GM21367 (cell line): ENCODE data around the gene ZNF341.

ENCODE experiments used
- ATAC-seq: cut with Tn5 transposase; IDR thresholded peaks from one replicate; pipeline ENCODE4 v1.9.1; 2021; ENCODE audit not compliant: unreplicated experiment

ZNF341 gene

DNA sequence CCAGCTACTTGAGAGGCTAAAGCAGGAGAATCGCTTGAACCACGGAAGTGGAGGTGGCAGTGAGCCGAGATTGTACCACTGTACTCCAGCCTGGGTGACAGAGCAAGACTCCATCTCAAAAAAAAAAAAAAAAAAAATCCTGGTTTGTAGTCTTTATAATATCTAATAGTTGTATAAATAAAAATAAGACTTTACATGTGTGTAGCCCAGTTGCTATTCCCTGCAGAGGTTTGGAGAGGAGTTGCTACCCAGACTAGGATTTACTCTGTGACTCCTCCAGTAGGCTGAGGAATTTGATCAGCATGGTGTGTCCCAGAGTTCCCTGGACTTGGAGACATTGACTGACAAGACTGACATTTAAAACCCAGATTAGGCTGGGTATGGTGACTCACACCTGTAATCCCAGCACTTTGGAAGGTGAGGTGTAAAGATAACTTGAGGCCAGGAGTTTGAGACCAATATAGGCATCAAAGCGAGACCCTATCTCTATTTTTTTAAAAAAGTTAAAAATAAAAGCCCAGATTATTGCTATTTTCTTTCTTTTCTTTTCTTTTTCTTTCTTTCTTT lies 89.6 kb downstream of the ZNF341 start:
- no peak for ATAC-seq

DNA sequence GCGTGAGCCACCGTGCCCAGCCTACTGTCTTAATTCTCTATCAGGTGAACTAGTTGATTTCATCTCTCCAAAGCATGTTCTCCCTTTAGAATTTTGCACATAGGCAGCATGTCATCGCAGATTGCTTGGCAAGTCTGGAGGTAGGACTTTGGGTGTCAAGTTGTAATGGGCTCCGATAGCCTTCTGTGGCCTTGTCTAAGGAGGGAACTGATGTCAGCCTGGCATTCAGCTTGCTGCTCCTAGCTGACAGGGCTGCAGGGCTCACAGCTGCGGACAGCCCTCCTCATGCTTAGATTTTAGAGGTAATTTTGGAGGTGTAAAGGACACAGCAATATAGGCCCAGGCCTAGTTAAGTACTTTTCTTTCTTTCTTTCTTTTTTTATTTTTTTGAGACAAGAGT lies 90.6 kb downstream of the ZNF341 start:
- ATAC-seq, result no peak

DNA sequence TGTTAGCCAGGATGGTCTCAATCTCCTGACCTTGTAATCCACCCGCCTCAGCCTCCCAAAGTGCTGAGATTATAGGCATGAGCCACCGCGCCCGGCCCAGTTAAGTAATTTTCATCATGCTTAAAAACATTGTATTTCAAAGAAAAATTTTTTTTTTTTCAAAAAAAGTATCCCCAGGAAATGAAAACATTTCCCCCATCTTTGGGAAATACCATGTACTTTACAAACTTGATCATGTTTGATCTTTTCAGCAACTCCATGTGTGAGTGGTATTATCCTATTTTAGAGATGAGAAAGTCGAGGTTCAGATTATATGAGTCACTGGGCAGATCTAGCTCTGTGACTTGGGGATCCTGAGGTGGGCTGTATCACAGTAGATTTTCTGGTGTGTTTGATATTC lies 91.2 kb downstream of the ZNF341 start:
- ATAC-seq, result no peak

DNA sequence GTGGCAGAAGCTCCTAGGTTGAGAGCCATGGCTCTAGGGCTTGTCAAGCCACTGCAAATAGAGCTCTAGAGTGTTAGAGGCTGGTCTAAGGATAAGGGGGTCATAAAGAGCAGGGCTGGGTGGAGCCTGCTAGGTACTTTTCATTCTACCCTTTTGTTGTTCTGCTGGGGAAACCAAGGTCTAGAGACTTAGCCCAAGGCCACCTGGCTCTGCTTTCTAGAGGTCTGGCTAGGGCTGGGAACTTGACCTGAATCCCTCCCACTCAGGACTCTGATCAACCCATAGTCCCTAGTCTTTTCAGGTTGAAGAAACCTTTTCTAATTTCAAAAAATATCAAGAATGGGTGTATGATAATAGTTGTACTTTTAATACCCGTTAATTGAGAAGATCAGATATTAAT lies 93.1 kb downstream of the ZNF341 start:
- no peak for ATAC-seq

DNA sequence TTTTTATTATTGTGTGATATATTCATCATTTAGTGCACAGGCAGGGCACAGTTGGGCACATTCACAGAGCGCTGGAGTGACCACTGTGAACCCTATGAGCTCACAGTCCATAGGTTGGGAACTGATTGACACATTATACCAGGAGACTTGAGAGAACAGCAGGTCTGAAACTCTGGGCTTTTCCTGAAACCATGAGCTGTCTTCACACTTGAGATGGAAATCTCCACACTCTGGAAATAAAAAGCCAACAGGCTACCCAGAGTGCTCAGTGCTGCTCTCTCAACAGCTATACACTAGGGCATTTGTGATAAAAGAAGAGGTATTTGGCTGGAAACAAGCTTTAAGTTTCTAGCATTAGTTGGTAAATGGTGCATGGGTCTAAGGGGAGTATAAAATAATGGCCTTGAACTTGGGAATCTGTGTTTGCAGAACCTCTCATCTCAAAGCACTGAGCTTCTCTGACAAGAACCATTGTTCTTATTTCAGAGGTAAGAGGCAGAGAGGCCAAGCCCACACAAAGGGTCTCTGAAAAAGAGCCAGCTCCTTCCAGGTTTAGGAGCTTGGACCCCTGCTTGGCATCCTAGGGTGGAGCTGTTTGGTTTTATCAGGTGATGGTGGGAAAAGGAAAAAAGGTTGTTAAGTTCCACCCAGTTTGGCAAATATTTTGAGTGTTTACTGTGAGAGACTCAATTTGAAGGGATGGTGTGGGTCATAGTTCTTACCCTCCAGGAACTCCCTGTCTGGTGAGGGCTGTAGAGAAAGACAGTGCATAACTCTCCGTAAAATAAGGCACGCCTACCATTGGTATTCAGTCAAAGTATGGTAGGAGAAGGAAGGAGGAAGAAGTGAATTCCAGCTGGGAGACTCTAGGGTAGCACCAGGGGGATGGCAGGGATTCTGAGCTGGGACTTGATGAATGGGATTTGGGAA lies 93.8 kb downstream of the ZNF341 start:
- ATAC-seq, result no peak

GRCh38 chr20:33826270-33826897 lies 94.6 kb downstream of the ZNF341 start:
- no peak for ATAC-seq

DNA sequence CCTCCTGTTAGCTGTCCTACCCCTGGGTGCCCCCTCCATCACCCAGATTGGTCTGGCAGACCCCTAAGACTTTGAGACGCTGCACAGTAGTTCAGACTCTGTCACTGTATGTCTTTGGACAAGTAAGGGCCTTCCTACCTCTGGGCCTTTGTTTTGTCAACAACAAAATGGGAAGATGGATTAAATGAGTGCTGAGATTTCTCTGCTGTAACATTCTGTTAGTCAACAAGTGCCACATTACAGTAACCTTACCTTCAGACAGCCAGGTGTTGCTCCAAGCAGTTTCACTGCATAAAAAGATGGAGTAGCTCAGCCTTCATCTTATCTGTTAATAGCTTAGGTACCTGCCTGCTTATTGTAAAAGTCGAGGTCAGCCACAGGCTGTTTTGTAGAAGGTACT lies 95.3 kb downstream of the ZNF341 start:
- no peak for ATAC-seq

DNA sequence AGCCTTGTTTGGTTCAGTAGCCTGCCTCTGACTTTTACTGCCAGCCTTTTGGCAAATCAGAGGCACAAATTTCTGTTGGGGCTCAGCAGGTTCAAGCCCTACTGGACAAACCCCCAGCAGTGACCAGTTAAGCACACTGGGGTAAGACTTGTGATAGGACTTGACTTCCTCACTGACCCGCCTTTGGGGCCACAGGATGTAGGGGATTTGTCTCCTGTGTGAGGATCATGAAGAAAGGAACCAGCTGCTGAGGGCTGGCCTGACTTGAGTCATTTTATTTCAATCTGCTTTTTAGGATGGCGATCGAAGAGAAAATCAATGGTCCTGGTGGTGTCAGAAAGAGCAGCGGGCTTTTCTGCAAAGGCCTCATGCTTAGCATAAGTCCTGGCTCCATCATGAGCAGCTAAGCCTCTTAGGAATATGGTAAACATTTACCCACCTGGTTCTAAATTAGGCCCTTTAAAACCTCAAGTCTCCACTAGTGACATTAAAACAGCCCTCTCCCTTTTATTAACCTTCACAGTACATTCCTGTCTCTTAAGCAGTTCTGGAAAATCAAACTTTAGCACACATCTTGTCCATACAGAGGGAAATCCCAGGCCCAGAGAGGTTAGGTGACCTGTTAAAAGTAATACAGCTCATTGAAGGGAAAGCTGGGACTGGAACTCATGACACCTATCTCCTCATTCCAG lies 96.0 kb downstream of the ZNF341 start:
- ATAC-seq, result no peak

DNA sequence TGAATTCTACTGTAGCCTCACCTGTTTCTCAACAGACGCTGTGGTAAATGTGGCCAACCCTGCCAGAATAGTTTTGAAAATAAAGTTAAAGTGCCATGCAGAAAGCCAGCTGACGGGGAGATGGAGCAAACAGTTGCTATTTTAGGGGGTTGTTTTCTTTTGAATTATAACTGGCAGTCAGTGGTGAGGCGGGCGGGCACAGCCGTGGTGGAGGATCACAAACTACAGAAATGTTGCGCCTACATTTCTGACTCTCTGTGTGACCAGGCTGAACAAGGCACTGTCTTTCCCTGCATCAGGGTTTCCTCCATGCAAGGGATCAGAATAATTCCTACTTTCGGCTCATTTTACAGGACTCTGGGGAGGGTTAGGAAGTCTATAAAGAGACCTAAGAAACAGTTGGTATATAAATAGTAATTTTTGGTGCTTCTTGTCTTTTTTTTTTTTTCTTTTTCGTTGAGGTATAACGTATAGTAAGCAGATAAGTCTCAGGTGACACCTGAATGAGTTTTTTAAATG lies 96.6 kb downstream of the ZNF341 start:
- ATAC-seq, result no peak

GRCh38 chr20:33828967-33829560 lies 97.3 kb downstream of the ZNF341 start:
- ATAC-seq, result no peak

GRCh38 chr20:33829636-33830035 lies 97.8 kb downstream of the ZNF341 start:
- ATAC-seq, result no peak

- ATAC-seq, result no peak
These were observed 98.6 kb downstream of the ZNF341 start for GRCh38 chr20:33830371-33830770.

- no peak for ATAC-seq
These were observed 100.5 kb downstream of the ZNF341 start for GRCh38 chr20:33832103-33832804.

- ATAC-seq, result no peak
These were observed 101.5 kb downstream of the ZNF341 start for GRCh38 chr20:33833333-33833732.

DNA sequence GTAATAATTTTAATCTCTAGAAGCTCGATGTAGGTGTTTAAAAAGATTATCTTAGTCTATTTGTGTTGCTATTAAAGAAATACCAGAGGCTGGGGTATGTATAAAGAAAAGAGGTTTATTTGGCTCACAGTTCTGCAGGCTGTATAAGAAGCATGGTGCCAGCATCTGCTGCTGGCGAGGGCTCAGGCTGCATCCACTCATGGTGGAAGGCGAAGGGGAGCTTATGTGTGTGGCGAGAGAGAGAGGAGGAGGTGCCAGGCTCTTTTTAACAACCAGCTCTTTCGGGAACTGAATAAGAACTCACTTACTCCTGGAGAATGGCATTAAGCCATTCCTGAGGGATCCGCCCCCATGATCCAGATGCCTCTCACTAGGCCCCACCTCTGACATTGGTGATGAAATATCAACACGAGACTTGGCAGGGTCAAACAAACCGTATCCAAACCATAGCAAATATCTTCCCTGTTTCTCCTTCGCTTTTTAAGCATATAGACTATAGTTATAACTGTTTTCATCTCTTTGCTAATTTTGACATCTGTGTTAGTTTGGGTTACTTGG lies 103.9 kb downstream of the ZNF341 start:
- ATAC-seq, result no peak

GRCh38 chr20:33836277-33836676 lies 104.5 kb downstream of the ZNF341 start:
- ATAC-seq, result no peak

- ATAC-seq, result no peak
These were observed 105.5 kb downstream of the ZNF341 start for GRCh38 chr20:33837096-33837830.

GRCh38 chr20:33838035-33838864 lies 106.5 kb downstream of the ZNF341 start:
- ATAC-seq, result no peak
